HCT116 (cell line): Measurements from ENCODE around the gene TIMM50. TPM values are rescaled to one million over a fixed set of nuclear protein-coding genes. Genes with fewer than 3 reads are reported as not detected.
A peak's percentile ranks its signal among the peaks of the same experiment; 100 is the strongest.

Experiments used
- ATAC-seq: fragments of 200-7000 bp; cut with Tn5 transposase; 2 replicates; pipeline ENCODE4 v1.9.1; 2020; ENCODE audit warnings: mild to moderate bottlenecking, moderate library complexity
- BruUV-seq: library from RNA; stranded (reverse); fragments of 400-500 nt; replicated peaks from 2 replicates; lab custom pipeline; 2021; lab: Mats Ljungman, UMichigan
- CTCF ChIA-PET: fragments of 300-600 bp; sonication (Branson Sonifier 250); formaldehyde crosslinking; loops from one replicate; lab custom pipeline; 2021; ENCODE audit warnings: antibody characterized with exemption; lab: Charles Lee
- POLR2A ChIA-PET: fragments of 300-600, 350-600 bp; sonication (Branson Sonifier 250); formaldehyde crosslinking; loops from one replicate; lab custom pipeline; 2021; ENCODE audit warnings: antibody characterized with exemption; lab: Charles Lee
- RAD21 ChIA-PET, 2 experiments: fragments of 300-600 bp; sonication (Branson Sonifier 250); formaldehyde crosslinking; loops; one replicate each; lab custom pipeline; 2023; ENCODE audit warnings: low total read pairs in 2 of 2; ENCODE audit not compliant: uncharacterized antibody in 2 of 2, unreplicated experiment in 2 of 2, low non-redundant PET in 1 of 2; lab: Charles Lee
- DNase-seq: peaks from one replicate; pipeline ENCODE4 v3.0.0-alpha.2; 2010; ENCODE audit warnings: low read depth, low spot score
- H2AFZ ChIP-seq: fragments of 200-600 bp; shearing (Covaris generic), sonication (generic); 2 replicates; pipeline ENCODE4 v1.6.1; 2017; ENCODE audit warnings: low read depth, mixed run types, mixed read lengths, antibody characterized with exemption, low read length; ENCODE audit not compliant: poor library complexity, severe bottlenecking
- H3K27ac ChIP-seq: 2 replicates; pipeline ENCODE4 v1.5.1; 2012; ENCODE audit warnings: low read depth, low read length
- H3K27me3 ChIP-seq: fragments of 200-600 bp; sonication (generic); 2 replicates; pipeline ENCODE4 v1.6.1; 2016; ENCODE audit warnings: mixed run types, low read length, mixed read lengths; ENCODE audit not compliant: insufficient read depth
- H3K36me3 ChIP-seq, 2 experiments: fragments of 200-500 bp in 1 of 2; fragments of 200-600 bp in 1 of 2; sonication (Bioruptor generic) in 1 of 2; sonication (generic) in 1 of 2; 2 replicates each; pipeline versions ENCODE4 v1.5.1 to v1.6.1; 2014 to 2016; ENCODE audit warnings: low read length in 2 of 2, inconsistent platforms in 1 of 2, mixed read lengths in 1 of 2, mixed run types in 1 of 2; ENCODE audit not compliant: insufficient read depth in 2 of 2, control insufficient read depth in 1 of 2
- H3K4me1 ChIP-seq, 2 experiments: fragments of 200-600 bp in 1 of 2; sonication (generic) in 1 of 2; 2 replicates each; pipeline versions ENCODE4 v1.5.1 to v1.6.1; 2012 to 2017; ENCODE audit warnings: low read length in 2 of 2, inconsistent platforms in 1 of 2, mild to moderate bottlenecking in 1 of 2, mixed read lengths in 1 of 2, mixed run types in 1 of 2, moderate library complexity in 1 of 2; ENCODE audit not compliant: insufficient read depth in 2 of 2, control insufficient read depth in 1 of 2
- H3K4me2 ChIP-seq: fragments of 200-600 bp; sonication (generic); 2 replicates; pipeline ENCODE4 v1.6.1; 2017; ENCODE audit warnings: mixed run types, low read length, mixed read lengths
- H3K4me3 ChIP-seq, 2 experiments: fragments of 200-600 bp in 1 of 2; sonication (generic) in 1 of 2; replicated peaks in 1 of 2; 2 replicates each; pipeline ENCODE4 v1.5.1; 2011 to 2016; ENCODE audit warnings: low read length in 2 of 2, control low read depth in 1 of 2, low read depth in 1 of 2, mild to moderate bottlenecking in 1 of 2, mixed read lengths in 1 of 2, mixed run types in 1 of 2
- H3K79me2 ChIP-seq: fragments of 200-600 bp; sonication (generic); 2 replicates; pipeline ENCODE4 v1.6.1; 2017; ENCODE audit warnings: mild to moderate bottlenecking, mixed run types, low read length, moderate library complexity, mixed read lengths; ENCODE audit not compliant: insufficient read depth
- H3K9ac ChIP-seq: fragments of 200-600 bp; sonication (generic); 2 replicates; pipeline ENCODE4 v1.6.1; 2016; ENCODE audit warnings: low read length, mixed read lengths
- H3K9me2 ChIP-seq: fragments of 200-600 bp; sonication (generic), shearing (Covaris generic); 2 replicates; pipeline ENCODE4 v1.6.1; 2017; ENCODE audit warnings: mixed run types, mild to moderate bottlenecking, moderate library complexity; ENCODE audit not compliant: insufficient read depth
- H3K9me3 ChIP-seq, 2 experiments: fragments of 200-500 bp in 1 of 2; fragments of 200-600 bp in 1 of 2; sonication (Bioruptor generic) in 1 of 2; sonication (generic) in 1 of 2; 2 replicates each; pipeline ENCODE4 v1.6.1; 2014 to 2017; ENCODE audit warnings: low read length in 2 of 2, mixed read lengths in 2 of 2, inconsistent platforms in 1 of 2, low read depth in 1 of 2, mild to moderate bottlenecking in 1 of 2, mixed run types in 1 of 2, moderate library complexity in 1 of 2; ENCODE audit not compliant: control insufficient read depth in 1 of 2, insufficient read depth in 1 of 2
- H4K20me1 ChIP-seq: fragments of 200-600 bp; sonication (generic), shearing (Covaris generic); 2 replicates; pipeline ENCODE4 v1.6.1; 2017; ENCODE audit warnings: mixed run types, mild to moderate bottlenecking, moderate library complexity; ENCODE audit not compliant: insufficient read depth
- CEBPB ChIP-seq: IDR thresholded peaks from 2 replicates; pipeline ENCODE4 v1.6.1; 2012; ENCODE audit warnings: low read depth
- EGR1 ChIP-seq: IDR thresholded peaks from 2 replicates; pipeline ENCODE4 v1.6.1; 2012; ENCODE audit warnings: low read depth
- EZH2 ChIP-seq: fragments of 200-600 bp; sonication (generic); IDR thresholded peaks from 2 replicates; pipeline ENCODE4 v1.6.1; 2017; ENCODE audit warnings: antibody characterized with exemption, mixed run types
- EZH2phosphoT487 ChIP-seq: fragments of 200-600 bp; IDR thresholded peaks from 2 replicates; pipeline ENCODE4 v1.6.1; 2018; ENCODE audit warnings: antibody characterized with exemption, borderline replicate concordance
- RAD21 ChIP-seq: IDR thresholded peaks from 2 replicates; pipeline ENCODE4 v1.6.1; 2012; ENCODE audit warnings: low read depth, mild to moderate bottlenecking
- REST ChIP-seq: IDR thresholded peaks from 2 replicates; pipeline ENCODE4 v1.6.1; 2012; ENCODE audit warnings: low read depth
- SIN3A ChIP-seq: IDR thresholded peaks from 2 replicates; pipeline ENCODE4 v1.6.1; 2012; ENCODE audit warnings: low read depth
- SRF ChIP-seq: IDR thresholded peaks from 2 replicates; pipeline ENCODE4 v1.6.1; 2012; ENCODE audit warnings: low read depth
- TCF7L2 ChIP-seq: IDR thresholded peaks from 2 replicates; pipeline ENCODE4 v1.7.0; 2011; ENCODE audit warnings: borderline replicate concordance, inconsistent platforms; ENCODE audit not compliant: insufficient read depth, insufficient read length; ENCODE audit errors: extremely low read depth
- YY1 ChIP-seq: IDR thresholded peaks from 2 replicates; pipeline ENCODE4 v1.6.1; 2011; ENCODE audit warnings: low read length, low read depth, moderate library complexity, mild to moderate bottlenecking; ENCODE audit not compliant: insufficient replicate concordance; ENCODE audit errors: extremely low read depth
- ZFX ChIP-seq: fragments of 450-650 bp; IDR thresholded peaks from 2 replicates; pipeline ENCODE4 v1.6.1; 2017
- intact Hi-C: fragments of 100-400 bp; cut with micrococcal nuclease; formaldehyde crosslinking; loops from 2 replicates; pipeline ENCODE4 v1.10.0; 2022
- total RNA-seq: library from RNA; stranded (reverse); gene quantifications from one replicate; pipeline ENCODE4 v1.2.1, GENCODE V29; 2021; ENCODE audit not compliant: unreplicated experiment
- TF ChIP-seq, protein P1 (sequence below), 3 experiments: fragments of 200-600 bp in 1 of 3; sonication (generic) in 1 of 3; IDR thresholded peaks in 2 of 3; conservative IDR thresholded peaks in 1 of 3; 2 replicates each; pipeline ENCODE4 v1.5.1; 2012 to 2017; ENCODE audit warnings: low read depth in 2 of 3, low read length in 2 of 3, antibody characterized with exemption in 1 of 3, borderline replicate concordance in 1 of 3, control low read depth in 1 of 3, mild to moderate bottlenecking in 1 of 3, mixed read lengths in 1 of 3, mixed run types in 1 of 3, moderate library complexity in 1 of 3; ENCODE audit not compliant: insufficient read depth in 1 of 3

TIMM50 gene
- total RNA-seq, 1 experiment from 2014 or later = 111 TPM

DNA sequence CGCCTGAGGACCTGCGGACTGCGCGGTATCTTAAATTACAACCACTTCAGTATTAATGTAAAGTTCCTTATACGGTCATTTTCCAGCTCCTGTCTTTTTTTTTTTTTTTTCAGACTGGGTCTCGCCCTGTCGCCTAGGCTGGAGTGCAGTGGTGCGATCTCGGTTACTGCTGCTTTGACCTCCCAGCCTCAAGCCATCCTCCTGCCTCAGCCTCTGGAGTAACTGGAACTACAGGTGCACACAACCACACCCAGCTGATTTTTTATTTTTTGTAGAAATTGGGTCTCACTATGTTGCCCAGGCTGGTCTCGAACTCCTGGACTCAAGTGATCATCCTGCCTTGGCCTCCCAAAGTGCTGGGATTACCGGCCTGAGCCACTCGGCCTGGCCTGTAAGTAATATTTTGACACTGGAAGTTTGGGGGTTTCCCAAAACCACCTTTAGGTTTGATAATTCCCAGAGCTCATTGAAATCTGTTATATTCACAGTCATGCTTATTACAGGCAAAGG is 52.4 kb downstream of the TIMM50 start:
- TF ChIP-seq RAD21 (no peak), SRF (no peak)
- DNase-seq (no peak), ATAC-seq (peak; percentile 21)
- Histone ChIP-seq H2AFZ (no peak overlapping the region), H3K4me1 (peaks cover 3 to 13% of the 10 kb centered on the region in 2 experiments; a peak in 3 of 4 replicates), H4K20me1 (no peaks in the 10 kb centered on the region), H3K27me3 (no peaks in the 10 kb centered on the region), H3K79me2 (peaks cover under 1% of the 10 kb centered on the region), H3K9ac (no peak overlapping the region), H3K4me3 (peak overlapping the region; percentile 67 to 82; a peak in 3 of 4 replicates), H3K4me2 (peak overlapping the region; percentile 97), H3K9me3 (no peaks in the 10 kb centered on the region), H3K9me2 (no peaks in the 10 kb centered on the region), H3K27ac (no peak overlapping the region), H3K36me3 (no peaks in the 10 kb centered on the region)
- CTCF ChIA-PET = interaction anchor here (1.0 to 2.8 kb wide), 5 partner anchors 9 to 135 kb away, joined by 3 to 24 read pairs (median 5); no protein-coding TSS in a partner anchor
- intact Hi-C loops = loop anchor here (2.0 to 10.0 kb wide), 2 partner anchors 88 to 318 kb away; partner anchors contain the start of gene SUPT5H
- RAD21 ChIA-PET = no interaction called here
- POLR2A ChIA-PET = interaction anchor here (1.0 to 1.2 kb wide), 3 partner anchors 14 to 97 kb away, joined by 4 to 7 read pairs (median 5); partner anchors contain the start of gene RPS16
- no TSS peak for BruUV-seq

DNA sequence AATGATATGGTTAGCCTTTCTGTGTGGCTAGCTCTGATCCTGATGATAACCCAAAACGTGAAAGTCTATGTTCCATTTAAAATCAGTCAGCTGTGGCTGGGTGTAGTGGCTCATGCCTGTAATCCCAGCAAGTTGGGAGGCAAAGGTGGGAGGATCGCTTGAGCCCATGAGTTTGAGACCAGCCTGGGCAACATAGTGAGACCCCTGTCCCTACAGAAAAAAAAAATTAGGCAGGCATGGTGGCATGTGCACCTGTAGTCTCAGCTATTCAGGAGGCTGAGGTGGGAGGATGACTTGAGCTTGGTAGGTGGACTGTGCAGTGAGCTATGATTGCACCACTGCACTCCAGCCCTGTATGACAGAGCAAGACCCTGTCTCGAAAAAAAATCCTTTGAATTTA is 53.2 kb downstream of the TIMM50 start:
- H3K9me2 ChIP-seq = no peaks in the 10 kb centered on the region
- no peak overlapping the region for H3K27ac ChIP-seq
- POLR2A ChIA-PET = interaction anchor here (1.2 to 1.3 kb wide), 2 partner anchors 93 to 98 kb away, joined by 4 to 5 read pairs; partner anchors contain the start of gene RPS16
- RAD21 ChIA-PET = no interaction called here
- DNase-seq (no peak), ATAC-seq (no peak)
- no peak overlapping the region for H2AFZ ChIP-seq
- no peaks in the 10 kb centered on the region for H3K36me3 ChIP-seq
- CTCF ChIA-PET = interaction anchor here (0.7 to 2.8 kb wide), 3 partner anchors 58 to 119 kb away, joined by 3 to 24 read pairs (median 5); no protein-coding TSS in a partner anchor
- no peaks in the 10 kb centered on the region for H4K20me1 ChIP-seq
- no peak overlapping the region for H3K4me3 ChIP-seq
- no peaks in the 10 kb centered on the region for H3K27me3 ChIP-seq
- peaks cover 8 to 14% of the 10 kb centered on the region in 2 experiments for H3K4me1 ChIP-seq
- H3K9me3 ChIP-seq = no peaks in the 10 kb centered on the region
- H3K79me2 ChIP-seq = peaks cover 8% of the 10 kb centered on the region
- no peak overlapping the region for H3K9ac ChIP-seq
- intact Hi-C loops = loop anchor here (2.0 to 10.0 kb wide), 2 partner anchors 89 to 319 kb away; partner anchors contain the start of gene SUPT5H
- no peak overlapping the region for H3K4me2 ChIP-seq
- no TSS peak for BruUV-seq
- TF ChIP-seq REST = no peak
- no peak for TF ChIP-seq ZFX
- TF ChIP-seq YY1 = no peak
- TF ChIP-seq EGR1 = no peak
- TF ChIP-seq SIN3A = no peak
- no peak for TF ChIP-seq EZH2
- no peak for TF ChIP-seq EZH2phosphoT487
- TF ChIP-seq CEBPB = no peak
- TF ChIP-seq, protein P1, sequence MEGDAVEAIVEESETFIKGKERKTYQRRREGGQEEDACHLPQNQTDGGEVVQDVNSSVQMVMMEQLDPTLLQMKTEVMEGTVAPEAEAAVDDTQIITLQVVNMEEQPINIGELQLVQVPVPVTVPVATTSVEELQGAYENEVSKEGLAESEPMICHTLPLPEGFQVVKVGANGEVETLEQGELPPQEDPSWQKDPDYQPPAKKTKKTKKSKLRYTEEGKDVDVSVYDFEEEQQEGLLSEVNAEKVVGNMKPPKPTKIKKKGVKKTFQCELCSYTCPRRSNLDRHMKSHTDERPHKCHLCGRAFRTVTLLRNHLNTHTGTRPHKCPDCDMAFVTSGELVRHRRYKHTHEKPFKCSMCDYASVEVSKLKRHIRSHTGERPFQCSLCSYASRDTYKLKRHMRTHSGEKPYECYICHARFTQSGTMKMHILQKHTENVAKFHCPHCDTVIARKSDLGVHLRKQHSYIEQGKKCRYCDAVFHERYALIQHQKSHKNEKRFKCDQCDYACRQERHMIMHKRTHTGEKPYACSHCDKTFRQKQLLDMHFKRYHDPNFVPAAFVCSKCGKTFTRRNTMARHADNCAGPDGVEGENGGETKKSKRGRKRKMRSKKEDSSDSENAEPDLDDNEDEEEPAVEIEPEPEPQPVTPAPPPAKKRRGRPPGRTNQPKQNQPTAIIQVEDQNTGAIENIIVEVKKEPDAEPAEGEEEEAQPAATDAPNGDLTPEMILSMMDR (IDR thresholded peaks at IDR 0.05 in 2 of 3, conservative IDR thresholded peaks at IDR 0.05 in 1 of 3; ENCODE audit: borderline replicate concordance in 1 of 3, insufficient read depth in 1 of 3, low read depth in 2 of 3, low read length in 2 of 3) = no peak
- no peak for TF ChIP-seq TCF7L2
- TF ChIP-seq RAD21 = no peak
